ENCODE data around the gene CHST3.

DNA sequence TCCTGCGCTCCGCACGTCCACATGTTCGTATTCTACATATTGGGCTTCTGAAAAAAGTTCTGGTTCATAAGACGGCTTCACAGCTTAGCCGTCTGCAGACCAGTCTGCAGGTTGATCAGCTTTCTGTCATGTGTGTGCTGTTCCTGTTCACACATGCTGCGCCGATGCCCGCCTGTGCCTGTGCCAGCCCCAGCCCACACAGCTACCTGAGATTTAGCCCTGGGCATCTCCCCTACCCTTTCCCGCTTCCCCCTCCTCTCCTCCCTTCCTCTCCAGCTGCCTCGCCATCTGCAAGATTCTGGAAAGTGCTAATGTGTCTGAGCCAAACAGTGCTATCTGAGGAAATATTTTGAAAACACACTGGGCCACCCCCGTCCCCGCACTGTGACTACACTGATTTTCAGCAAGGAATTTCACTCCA, 7.1 kb downstream of the CHST3 start:
- no peak for TF ChIP-seq POLR2AphosphoS5 (IDR thresholded peaks at IDR 0.05; ENCODE audit: insufficient read depth in 1 of 2, low read depth in 1 of 2)
- TF ChIP-seq, protein P1, sequence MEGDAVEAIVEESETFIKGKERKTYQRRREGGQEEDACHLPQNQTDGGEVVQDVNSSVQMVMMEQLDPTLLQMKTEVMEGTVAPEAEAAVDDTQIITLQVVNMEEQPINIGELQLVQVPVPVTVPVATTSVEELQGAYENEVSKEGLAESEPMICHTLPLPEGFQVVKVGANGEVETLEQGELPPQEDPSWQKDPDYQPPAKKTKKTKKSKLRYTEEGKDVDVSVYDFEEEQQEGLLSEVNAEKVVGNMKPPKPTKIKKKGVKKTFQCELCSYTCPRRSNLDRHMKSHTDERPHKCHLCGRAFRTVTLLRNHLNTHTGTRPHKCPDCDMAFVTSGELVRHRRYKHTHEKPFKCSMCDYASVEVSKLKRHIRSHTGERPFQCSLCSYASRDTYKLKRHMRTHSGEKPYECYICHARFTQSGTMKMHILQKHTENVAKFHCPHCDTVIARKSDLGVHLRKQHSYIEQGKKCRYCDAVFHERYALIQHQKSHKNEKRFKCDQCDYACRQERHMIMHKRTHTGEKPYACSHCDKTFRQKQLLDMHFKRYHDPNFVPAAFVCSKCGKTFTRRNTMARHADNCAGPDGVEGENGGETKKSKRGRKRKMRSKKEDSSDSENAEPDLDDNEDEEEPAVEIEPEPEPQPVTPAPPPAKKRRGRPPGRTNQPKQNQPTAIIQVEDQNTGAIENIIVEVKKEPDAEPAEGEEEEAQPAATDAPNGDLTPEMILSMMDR (IDR thresholded peaks at IDR 0.05), result no peak
